Peyer's patch (tissue), 4 donors: Measurements from ENCODE around the gene TMEFF1. TPM values are rescaled to one million over a fixed set of nuclear protein-coding genes. Genes with fewer than 3 reads are reported as not detected.

Experiments used
- DNase-seq, 3 donors: peaks; one replicate each; pipeline ENCODE4 v3.0.0-alpha.2; 2017 to 2019
- H3K27ac ChIP-seq, 4 donors: fragments of 200-600 bp; sonication (generic); one replicate each; pipeline ENCODE4 v1.5.1; 2016 to 2019
- H3K27me3 ChIP-seq, 2 donors: fragments of 200-600 bp; sonication (generic); one replicate each; pipeline ENCODE4 v1.5.1; 2019
- H3K36me3 ChIP-seq, 3 donors: fragments of 200-600 bp; sonication (generic); one replicate each; pipeline ENCODE4 v1.5.1; 2016 to 2019
- H3K4me1 ChIP-seq, 4 donors: fragments of 200-600 bp; sonication (generic); one replicate each; pipeline ENCODE4 v1.5.1; 2016 to 2019
- H3K4me3 ChIP-seq, 4 donors: fragments of 200-600 bp; sonication (generic); 1 replicate in 3 of 4; 2 replicates in 1 of 4; pipeline ENCODE4 v1.5.1; 2016 to 2019; ENCODE audit warnings: mild to moderate bottlenecking in 1 of 4
- H3K9me3 ChIP-seq, 4 donors: fragments of 200-600 bp; sonication (generic); one replicate each; pipeline ENCODE4 v1.5.1; 2016 to 2019; ENCODE audit warnings: mild to moderate bottlenecking in 1 of 4
- CTCF ChIP-seq, 6 experiments: fragments of 450-650 bp in 4 of 6; fragments of 200-600 bp in 2 of 6; sonication (generic) in 1 of 6; IDR thresholded peaks; one replicate each; pipeline ENCODE4 v1.5.1; 2017 to 2019; ENCODE audit warnings: antibody characterized with exemption in 6 of 6, mild to moderate bottlenecking in 3 of 6, moderate library complexity in 1 of 6
- POLR2A ChIP-seq, 2 donors: fragments of 450-650 bp; IDR thresholded peaks; one replicate each; pipeline ENCODE4 v1.5.1; 2017; ENCODE audit warnings: antibody characterized with exemption in 2 of 2, mild to moderate bottlenecking in 2 of 2, moderate library complexity in 2 of 2
- total RNA-seq, 4 donors: library from RNA; depleted of rRNA; stranded (reverse); fragments of >200 nt; gene quantifications; one replicate each; pipeline ENCODE4 v1.1.0, GENCODE V29; 2016

The TMEFF1 gene
- total RNA-seq, 4 donors from 2014 or later, result 0.40 TPM; not detected in 3

DNA sequence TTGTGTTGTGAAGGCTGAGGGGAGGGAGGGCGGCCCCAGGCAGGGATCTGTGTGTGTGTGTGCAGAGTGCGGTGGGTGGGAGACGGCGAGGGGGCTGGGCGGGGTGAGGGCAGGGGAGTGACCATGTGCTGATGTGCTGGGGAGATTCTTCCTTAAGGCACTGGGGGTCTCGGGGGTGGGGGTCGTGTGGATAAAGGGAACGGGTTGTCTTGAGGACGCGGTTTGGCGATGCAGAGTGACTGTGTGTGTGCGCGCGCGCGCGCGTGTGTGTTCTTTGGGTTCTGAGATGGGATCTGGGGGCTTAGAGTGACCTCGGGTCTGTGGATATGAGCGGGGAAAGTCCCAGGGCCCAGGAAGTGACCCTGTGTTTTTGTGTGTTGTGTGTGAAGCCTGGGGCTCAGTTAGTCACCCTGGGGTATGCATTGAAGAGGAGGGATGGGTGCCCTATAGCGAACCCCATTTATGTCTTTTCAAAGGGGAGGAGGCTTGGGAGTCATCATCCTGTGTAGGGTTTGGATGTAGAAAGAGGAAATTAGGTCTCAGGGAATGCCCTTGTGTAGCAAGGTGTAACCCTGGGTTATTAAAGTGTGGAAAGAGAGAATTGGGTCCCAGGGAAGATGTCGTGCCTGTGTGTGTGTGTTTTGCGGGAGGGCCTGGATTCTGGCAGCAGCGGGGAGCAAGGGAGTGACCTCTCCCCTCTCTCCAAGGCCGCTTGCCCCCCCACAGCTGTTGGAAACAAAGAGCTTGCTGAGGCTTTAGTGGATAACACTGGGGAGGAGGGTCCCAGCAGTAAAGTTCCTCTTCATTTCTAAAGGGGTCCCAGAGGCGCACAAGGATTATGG, 1.4 kb downstream of the TMEFF1 start:
- no peaks in the 10 kb centered on the region for H3K27me3 ChIP-seq
- DNase-seq, result no peak

GRCh38 chr9:100474924-100475276, 2.0 kb downstream of the TMEFF1 start:
- H3K27ac ChIP-seq, result no peak overlapping the region
- H3K27me3 ChIP-seq, result no peaks in the 10 kb centered on the region
- no peak for DNase-seq
- H3K4me1 ChIP-seq, result peaks cover 0 to 9% (median 4%) of the 10 kb centered on the region in 4 donors
- TF ChIP-seq CTCF (IDR thresholded peaks at IDR 0.05) (no peak), POLR2A (IDR thresholded peaks at IDR 0.05) (no peak)
- no peaks in the 10 kb centered on the region for H3K9me3 ChIP-seq
- H3K36me3 ChIP-seq, result no peaks in the 10 kb centered on the region
- no peak overlapping the region for H3K4me3 ChIP-seq

More for the DNA sequence above, 1.4 kb downstream of the TMEFF1 start:
- Histone ChIP-seq H3K36me3 (no peaks in the 10 kb centered on the region), H3K4me3 (peak overlapping the region; percentile 39 to 59 (median 54)), H3K4me1 (peaks cover 0 to 9% (median 4%) of the 10 kb centered on the region in 4 donors), H3K27ac (no peak overlapping the region), H3K9me3 (no peaks in the 10 kb centered on the region)
- TF ChIP-seq CTCF (IDR thresholded peaks at IDR 0.05) (no peak), POLR2A (IDR thresholded peaks at IDR 0.05) (no peak)

GRCh38 chr9:100477241-100477640, 4.3 kb downstream of the TMEFF1 start:
- H3K4me1 ChIP-seq, result peaks cover 0 to 9% (median 4%) of the 10 kb centered on the region in 4 donors
- TF ChIP-seq POLR2A (IDR thresholded peaks at IDR 0.05), result no peak
- no peak for TF ChIP-seq CTCF (IDR thresholded peaks at IDR 0.05)
- DNase-seq, result no peak
- H3K27me3 ChIP-seq, result no peaks in the 10 kb centered on the region
- no peak overlapping the region for H3K27ac ChIP-seq
- no peaks in the 10 kb centered on the region for H3K9me3 ChIP-seq
- no peak overlapping the region for H3K4me3 ChIP-seq
- H3K36me3 ChIP-seq, result no peaks in the 10 kb centered on the region

- TF ChIP-seq POLR2A (IDR thresholded peaks at IDR 0.05), result no peak
- TF ChIP-seq CTCF (IDR thresholded peaks at IDR 0.05), result no peak
These were observed 5.2 kb downstream of the TMEFF1 start for GRCh38 chr9:100478192-100478591.

DNA sequence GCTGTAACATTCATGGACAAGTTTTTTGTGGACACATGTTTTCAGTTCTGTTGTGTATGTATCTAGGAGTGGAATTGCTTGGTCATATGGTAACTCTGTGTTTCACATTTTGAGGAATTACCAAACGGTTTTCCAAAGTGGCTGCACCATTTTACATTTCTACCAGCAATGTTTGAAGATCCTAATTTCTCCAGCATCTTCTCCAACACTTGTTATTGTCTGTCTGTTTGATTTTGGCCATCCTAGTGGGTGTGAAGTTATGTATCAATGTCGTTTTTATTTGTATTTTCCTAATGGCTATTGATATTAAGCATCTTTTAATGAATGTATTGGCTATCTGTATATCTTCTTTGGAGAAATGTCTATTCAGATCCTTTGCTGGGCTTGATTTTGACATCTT, 6.9 kb downstream of the TMEFF1 start:
- H3K27ac ChIP-seq, result no peak overlapping the region
- DNase-seq, result no peak
- no peaks in the 10 kb centered on the region for H3K36me3 ChIP-seq
- no peaks in the 10 kb centered on the region for H3K9me3 ChIP-seq
- no peaks in the 10 kb centered on the region for H3K4me1 ChIP-seq
- H3K27me3 ChIP-seq, result no peaks in the 10 kb centered on the region
- TF ChIP-seq CTCF (IDR thresholded peaks at IDR 0.05), result no peak
- TF ChIP-seq POLR2A (IDR thresholded peaks at IDR 0.05), result no peak
- H3K4me3 ChIP-seq, result no peak overlapping the region

More at GRCh38 chr9:100478192-100478591, 5.2 kb downstream of the TMEFF1 start:
- H3K4me3 ChIP-seq, result no peak overlapping the region
- H3K27ac ChIP-seq, result no peak overlapping the region
- no peaks in the 10 kb centered on the region for H3K27me3 ChIP-seq
- no peaks in the 10 kb centered on the region for H3K9me3 ChIP-seq
- no peak for DNase-seq
- peaks cover 0 to 9% (median 4%) of the 10 kb centered on the region in 4 donors for H3K4me1 ChIP-seq
- H3K36me3 ChIP-seq, result no peaks in the 10 kb centered on the region
